CD4-positive, alpha-beta T cell treated with Interleukin-6 at 100 ng/mL for 8 hours (primary cell): ENCODE data around the gene LRRC7.

Experiments
- DNase-seq: peaks from one replicate; pipeline ENCODE4 v3.0.0-alpha.2; 2020; ENCODE audit warnings: mixed read lengths, low spot score

The LRRC7 gene

GRCh38 chr1:69589799-69590198, 22.1 kb downstream of the LRRC7 start:
- no peak for DNase-seq

DNA sequence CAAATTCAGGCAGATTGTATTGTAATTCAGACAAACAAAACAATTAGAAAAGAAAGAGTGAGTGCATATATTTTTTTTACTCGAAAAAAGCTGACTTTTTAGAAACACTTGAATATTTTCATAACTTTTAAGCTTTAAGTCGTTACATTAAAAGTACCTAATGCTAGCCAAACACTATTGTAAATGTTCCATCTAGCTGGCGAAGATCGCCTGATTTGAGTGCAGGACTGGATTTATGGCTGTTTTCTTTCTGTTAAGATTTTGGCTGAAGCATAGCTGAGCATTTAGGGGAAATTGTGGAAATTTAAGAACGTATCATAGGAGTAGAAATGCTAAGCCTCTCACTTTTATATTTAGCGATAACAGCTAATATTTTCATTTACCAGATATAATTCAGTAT, 24.6 kb downstream of the LRRC7 start:
- DNase-seq = no peak

GRCh38 chr1:69595486-69595885, 27.8 kb downstream of the LRRC7 start:
- no peak for DNase-seq

DNA sequence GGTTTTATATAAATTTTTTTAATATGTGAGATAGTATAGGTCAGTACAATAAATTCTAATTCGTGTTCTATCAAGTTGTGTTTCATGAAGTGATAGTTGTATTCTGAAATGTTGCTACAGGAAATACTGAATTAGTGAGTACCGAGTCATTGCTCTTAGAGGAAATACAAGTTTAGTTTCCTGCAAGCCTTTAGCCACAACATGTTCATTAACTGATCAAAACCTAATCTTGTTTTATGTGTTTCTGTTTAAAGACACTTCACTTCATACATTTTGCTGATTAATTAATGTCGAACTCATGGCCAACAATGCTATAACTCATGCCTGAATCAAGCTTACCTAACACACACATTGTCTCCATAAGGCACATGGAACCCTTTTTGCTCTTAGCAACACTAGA, 43.6 kb downstream of the LRRC7 start:
- no peak for DNase-seq

GRCh38 chr1:69613414-69613813, 45.7 kb downstream of the LRRC7 start:
- DNase-seq = no peak

DNA sequence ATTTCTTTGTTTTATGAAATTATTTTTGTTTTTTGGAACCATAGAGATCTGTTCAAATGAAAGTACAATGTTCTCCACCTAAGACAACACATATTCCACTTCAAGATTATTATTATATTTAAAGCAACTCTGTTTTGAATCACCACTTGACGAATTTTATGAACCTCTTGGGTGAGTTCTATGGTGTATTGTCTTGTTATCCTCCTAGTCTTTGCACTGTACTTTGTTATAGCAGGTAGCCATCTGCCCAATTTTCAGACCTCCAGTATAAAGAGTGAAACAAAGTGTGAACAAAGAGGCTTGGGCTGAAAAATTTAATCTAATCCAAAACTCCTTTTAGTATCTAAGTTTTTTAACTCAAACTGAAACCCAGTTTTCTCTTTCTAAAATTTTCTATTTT, 71.0 kb downstream of the LRRC7 start:
- DNase-seq = no peak

- no peak for DNase-seq
These were observed 71.4 kb downstream of the LRRC7 start for GRCh38 chr1:69639159-69639558.

DNA sequence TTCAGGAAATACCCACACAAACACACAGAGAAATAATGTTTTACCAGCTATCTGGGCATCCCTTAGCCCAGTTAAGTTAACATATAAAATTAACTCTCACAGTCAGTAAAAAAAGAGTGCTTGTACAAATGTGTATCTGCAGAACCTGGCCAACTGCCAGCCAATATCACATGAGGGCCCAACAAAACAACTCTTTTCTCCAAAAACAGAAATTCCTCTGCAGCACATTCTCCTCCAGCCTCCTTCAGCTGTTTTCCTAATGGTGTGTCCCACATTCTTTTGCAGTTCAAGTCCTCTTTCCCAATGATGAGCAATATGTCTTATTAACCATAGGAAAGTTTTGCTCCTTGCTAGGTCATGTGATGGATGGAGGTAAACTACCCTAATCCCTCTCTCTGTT, 75.5 kb downstream of the LRRC7 start:
- DNase-seq = no peak

DNA sequence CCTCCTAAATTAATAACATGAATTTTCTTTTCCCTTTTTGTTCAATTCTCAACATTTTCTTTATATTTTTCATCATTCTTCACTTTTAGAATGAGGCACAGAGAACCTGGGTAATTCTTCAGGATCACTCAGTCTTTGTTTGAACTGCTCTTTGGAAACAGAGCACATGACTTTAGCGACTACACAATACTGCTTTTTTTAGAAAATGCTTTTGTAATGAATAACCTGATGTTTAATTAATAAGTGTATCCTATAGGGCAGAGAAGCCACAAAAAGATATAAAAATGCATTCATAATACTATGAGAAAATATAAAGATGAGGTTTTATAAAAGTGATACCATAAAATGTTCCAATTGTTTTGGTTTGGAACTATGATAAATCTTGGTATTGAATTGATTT, 77.8 kb downstream of the LRRC7 start:
- DNase-seq = no peak

DNA sequence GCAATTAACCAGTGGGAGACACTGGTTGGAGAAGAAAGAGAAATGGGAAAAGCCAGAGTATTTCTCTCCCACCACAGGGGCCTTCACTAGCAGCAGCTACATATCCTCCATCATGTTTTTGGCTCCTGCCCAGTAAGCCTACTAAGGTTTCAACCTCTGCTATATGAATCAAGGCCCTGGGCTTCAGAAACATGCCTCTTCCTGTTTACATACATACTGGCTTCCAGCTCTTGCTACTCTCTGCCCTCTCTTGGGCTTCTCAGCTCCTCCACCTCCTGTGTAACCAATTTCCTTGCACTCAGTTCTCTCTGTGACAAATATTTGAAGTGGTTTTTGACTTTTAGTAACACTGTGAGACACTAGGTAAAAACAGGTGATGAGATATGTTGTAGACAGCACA, 80.8 kb downstream of the LRRC7 start:
- DNase-seq = peak; percentile 3

GRCh38 chr1:69649383-69649990, 81.8 kb downstream of the LRRC7 start:
- no peak for DNase-seq

DNA sequence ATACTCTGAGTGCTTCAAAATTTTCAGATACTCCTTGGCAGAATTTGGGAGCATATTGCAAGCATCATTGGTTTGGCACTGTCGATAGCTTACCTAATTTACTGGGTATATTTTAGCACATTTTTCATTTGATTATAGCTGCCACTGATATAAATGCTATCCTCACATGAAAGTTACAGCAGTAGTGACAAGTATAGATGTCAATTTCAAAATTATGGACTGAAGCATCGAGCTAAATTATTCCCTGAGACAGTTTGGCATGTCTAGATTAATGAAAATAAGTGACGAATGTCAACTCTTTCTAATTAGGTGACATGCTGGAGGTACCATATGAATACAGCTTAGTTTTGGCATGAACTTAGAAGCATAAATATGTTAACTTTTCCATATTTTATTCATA, 83.1 kb downstream of the LRRC7 start:
- DNase-seq = no peak

DNA sequence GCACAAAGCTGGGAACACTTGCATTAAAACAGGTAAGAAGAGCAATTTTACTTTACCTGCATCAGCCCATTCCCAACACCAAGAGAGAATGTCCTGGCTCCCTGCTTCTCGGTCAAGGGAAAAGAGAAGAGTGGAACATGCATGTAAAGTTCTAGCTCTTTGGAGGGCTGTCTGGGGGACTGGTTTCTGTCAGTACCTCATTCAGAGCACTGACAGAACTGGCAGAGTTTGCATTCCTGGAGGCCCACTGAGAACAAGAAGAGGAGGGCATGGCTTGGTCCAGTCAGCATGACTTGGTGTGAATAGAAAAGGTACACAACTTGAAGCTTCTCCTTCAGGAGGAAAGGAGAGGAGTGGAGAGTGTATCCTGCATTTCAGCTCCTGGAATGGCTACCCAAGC, 83.9 kb downstream of the LRRC7 start:
- DNase-seq = no peak

- no peak for DNase-seq
These were observed 90.2 kb downstream of the LRRC7 start for GRCh38 chr1:69657971-69658370.

- no peak for DNase-seq
These were observed 94.0 kb downstream of the LRRC7 start for GRCh38 chr1:69661686-69662085.

DNA sequence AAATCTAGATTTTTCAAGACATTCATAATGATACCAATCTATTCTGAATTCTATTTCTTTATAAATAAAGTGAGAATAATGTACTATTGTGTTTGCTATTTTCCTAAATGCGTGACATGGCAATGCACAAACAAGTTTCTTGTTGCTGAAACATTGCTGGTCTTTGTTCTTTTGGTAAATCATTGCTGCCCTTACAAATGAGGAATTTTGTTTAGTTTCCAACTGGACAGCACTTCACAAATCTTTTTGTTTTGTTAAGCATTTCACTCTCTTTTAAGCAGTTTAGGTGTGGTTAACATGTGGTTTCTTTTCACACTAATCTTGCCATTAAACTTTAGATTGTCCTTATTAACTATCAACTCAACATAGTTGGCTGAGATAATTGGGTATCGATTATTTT, 94.6 kb downstream of the LRRC7 start:
- no peak for DNase-seq

- DNase-seq = no peak
These were observed 103.8 kb downstream of the LRRC7 start for GRCh38 chr1:69671363-69672010.

- no peak for DNase-seq
These were observed 105.6 kb downstream of the LRRC7 start for GRCh38 chr1:69673321-69673720.

- no peak for DNase-seq
These were observed 112.2 kb downstream of the LRRC7 start for GRCh38 chr1:69679965-69680364.

DNA sequence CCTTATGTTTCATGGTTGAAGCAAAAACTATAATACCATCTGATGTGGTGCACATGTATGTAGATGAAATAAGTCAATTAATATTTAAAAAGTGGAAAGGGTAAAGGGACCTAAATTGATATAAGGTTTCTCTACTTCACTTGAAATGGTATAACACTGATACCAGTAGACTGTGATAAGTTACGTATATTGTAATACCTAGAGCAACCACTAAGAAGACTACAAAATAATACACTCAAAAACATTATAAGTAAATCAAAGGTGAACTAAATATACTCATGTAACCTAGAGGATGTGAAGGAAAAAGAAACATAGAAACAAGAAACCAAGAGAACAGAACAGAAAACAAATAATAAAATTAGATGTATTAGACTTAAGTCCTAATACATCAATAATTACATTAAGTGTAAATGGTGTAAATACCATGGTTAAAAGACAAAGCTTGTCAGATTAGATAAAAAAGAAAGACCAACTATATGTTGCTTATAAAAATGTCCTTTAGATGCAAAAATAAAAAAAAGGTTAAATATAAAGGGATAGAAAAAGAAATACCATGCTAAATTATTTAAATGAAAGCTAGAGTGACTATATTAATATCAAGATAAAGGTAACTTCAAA, 118.8 kb downstream of the LRRC7 start:
- no peak for DNase-seq

DNA sequence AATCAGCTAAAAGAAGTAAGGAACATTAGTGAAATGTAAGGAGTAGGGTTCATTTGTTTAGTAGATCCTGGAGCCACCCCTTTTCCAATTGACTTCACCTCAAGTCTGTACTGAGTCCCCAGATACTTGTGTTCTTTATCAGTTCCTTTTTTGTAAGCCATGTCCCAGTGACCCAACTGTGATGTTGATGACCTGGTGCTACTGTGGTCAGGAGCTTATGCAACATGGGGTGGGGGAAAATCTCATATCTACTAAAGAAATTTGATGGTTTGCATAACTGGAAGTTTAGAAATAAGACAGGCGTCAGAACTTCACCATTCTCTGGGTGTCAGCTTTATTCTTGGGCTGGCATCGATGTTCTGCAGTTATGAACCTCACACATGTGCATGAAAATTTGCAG, 120.5 kb downstream of the LRRC7 start:
- no peak for DNase-seq

GRCh38 chr1:69691179-69691578, 123.5 kb downstream of the LRRC7 start:
- DNase-seq = no peak

DNA sequence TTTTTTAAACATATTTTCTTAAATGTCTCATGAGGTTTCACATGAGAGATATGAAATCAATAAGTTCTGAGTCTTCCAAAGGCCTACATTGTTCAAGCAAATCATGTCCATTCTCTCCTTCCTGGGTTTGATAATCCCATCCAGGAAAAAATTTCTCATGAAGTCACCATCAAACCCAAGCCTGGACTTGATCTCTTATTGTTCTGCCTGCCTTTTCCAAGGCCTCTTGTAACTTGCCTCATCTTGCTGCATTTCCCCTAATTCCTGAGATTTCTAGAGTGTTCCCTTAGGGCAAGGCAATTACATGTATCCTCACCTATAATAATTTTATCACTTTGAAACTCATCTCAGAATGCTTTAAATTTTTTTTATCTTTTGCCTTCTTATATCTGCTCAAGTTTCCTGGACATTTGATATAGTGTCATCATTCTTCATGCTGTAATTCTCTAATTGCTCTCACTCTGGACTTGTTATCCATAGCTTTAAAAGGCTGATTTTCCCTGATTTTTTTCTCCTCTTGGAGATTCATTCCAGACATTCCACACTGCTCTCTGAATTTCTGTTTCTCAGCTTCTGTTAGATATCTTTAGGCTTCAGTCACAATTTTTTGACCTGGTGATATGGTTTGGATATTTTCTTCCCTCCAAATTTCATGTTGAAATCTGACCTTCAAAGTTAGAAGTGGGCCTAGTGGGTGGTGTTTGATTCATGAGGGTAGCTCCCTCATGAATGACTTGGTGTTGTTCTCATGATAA, 126.4 kb downstream of the LRRC7 start:
- no peak for DNase-seq
